Right forelimb (tissue), 1 donor: ENCODE measurements around the gene ADGRL3.
"Not testable (repeated sequence)": the region's sequence is repeated elsewhere in the genome, so short reads cannot be mapped to it uniquely, and the experiment has no call there.

Experiments
- DNase-seq: peaks from one replicate; pipeline ENCODE4 v3.0.0-alpha.2; 2018

Gene ADGRL3

GRCh38 chr4:61921920-61922319, 721.8 kb downstream of the ADGRL3 start:
- no peak for DNase-seq

- DNase-seq: no peak
Measured at GRCh38 chr4:61922766-61923165, 722.6 kb downstream of the ADGRL3 start.

GRCh38 chr4:61923179-61923578, 723.1 kb downstream of the ADGRL3 start:
- DNase-seq: no peak

- no peak for DNase-seq
Measured at GRCh38 chr4:61924131-61924530, 724.0 kb downstream of the ADGRL3 start.

- DNase-seq: no peak
Measured at GRCh38 chr4:61933527-61933926, 733.4 kb downstream of the ADGRL3 start.

- DNase-seq: no peak
Measured at GRCh38 chr4:61934198-61934597, 734.1 kb downstream of the ADGRL3 start.

- DNase-seq: no peak
Measured at GRCh38 chr4:61938250-61938846, 738.2 kb downstream of the ADGRL3 start.

- DNase-seq: no peak
Measured at GRCh38 chr4:61950625-61951024, 750.5 kb downstream of the ADGRL3 start.

- no peak for DNase-seq
Measured at GRCh38 chr4:61953386-61953785, 753.3 kb downstream of the ADGRL3 start.

GRCh38 chr4:61958591-61958990, 758.5 kb downstream of the ADGRL3 start:
- no peak for DNase-seq

- DNase-seq: no peak
Measured at GRCh38 chr4:61959087-61959486, 759.0 kb downstream of the ADGRL3 start.

GRCh38 chr4:61984260-61984909, 784.3 kb downstream of the ADGRL3 start:
- no peak for DNase-seq

- DNase-seq: no peak
Measured at GRCh38 chr4:61985426-61985825, 785.3 kb downstream of the ADGRL3 start.

GRCh38 chr4:61986929-61987328, 786.8 kb downstream of the ADGRL3 start:
- DNase-seq: not testable (repeated sequence)

GRCh38 chr4:61992351-61992750, 792.2 kb downstream of the ADGRL3 start:
- DNase-seq: no peak

- DNase-seq: no peak
Measured at GRCh38 chr4:61994036-61994435, 793.9 kb downstream of the ADGRL3 start.

- DNase-seq: no peak
Measured at GRCh38 chr4:61995717-61996340, 795.7 kb downstream of the ADGRL3 start.

GRCh38 chr4:61996943-61997342, 796.8 kb downstream of the ADGRL3 start:
- DNase-seq: no peak

- DNase-seq: no peak
Measured at GRCh38 chr4:61997831-61998230, 797.7 kb downstream of the ADGRL3 start.

GRCh38 chr4:62003695-62004094, 803.6 kb downstream of the ADGRL3 start:
- DNase-seq: no peak

- DNase-seq: no peak
Measured at GRCh38 chr4:62004881-62005280, 804.8 kb downstream of the ADGRL3 start.

- DNase-seq: no peak
Measured at GRCh38 chr4:62006108-62006507, 806.0 kb downstream of the ADGRL3 start.

GRCh38 chr4:62015043-62015739, 815.1 kb downstream of the ADGRL3 start:
- no peak for DNase-seq

- no peak for DNase-seq
Measured at GRCh38 chr4:62018537-62018936, 818.4 kb downstream of the ADGRL3 start.
